ENCODE measurements around the gene CSNK2A1.

The CSNK2A1 gene

GRCh38 chr20:430091-430999, 113.2 kb downstream of the CSNK2A1 start:
- DNase-seq (ENCODE audit: low spot score) = no peak

- no peak for DNase-seq (ENCODE audit: low spot score)
Observed at GRCh38 chr20:428658-429200, 114.9 kb downstream of the CSNK2A1 start.

GRCh38 chr20:427849-428657, 115.5 kb downstream of the CSNK2A1 start:
- no peak for DNase-seq (ENCODE audit: low spot score)

- DNase-seq (ENCODE audit: low spot score) = no peak
Observed at GRCh38 chr20:427401-427800, 116.2 kb downstream of the CSNK2A1 start.

- no peak for DNase-seq (ENCODE audit: low spot score)
Observed at GRCh38 chr20:426566-426965, 117.0 kb downstream of the CSNK2A1 start.

All from CD4-positive, alpha-beta T cell treated with Interleukin-6 at 100 ng/mL for 8 hours (primary cell).